K562 (cell line): ENCODE results near the gene CARD9.

Experiments used
- CTBP1 ChIP-seq: fragments of 450-650 bp; IDR thresholded peaks from 2 replicates; pipeline ENCODE4 v1.6.1; 2016; ENCODE audit warnings: borderline replicate concordance
- PTBP1 ChIP-seq: fragments of 200-400 bp; formaldehyde crosslinking; IDR thresholded peaks from 2 replicates; pipeline ENCODE4 v1.6.1; 2017; ENCODE audit warnings: low read depth, low read length
- RFX5 ChIP-seq: IDR thresholded peaks from 2 replicates; pipeline ENCODE4 v1.6.1; 2011; ENCODE audit warnings: low read depth, mild to moderate bottlenecking, improper control_type of control experiment, low read length
- TAL1 ChIP-seq: fragments of 450-650 bp; IDR thresholded peaks from 2 replicates; pipeline ENCODE4 v1.6.1; 2016; ENCODE audit warnings: mild to moderate bottlenecking
- TRIM24 ChIP-seq, 2 experiments: fragments of 450-650 bp; IDR thresholded peaks; 2 replicates each; pipeline ENCODE4 v1.6.1; 2016
- ZNF217 ChIP-seq: sonication (generic); formaldehyde crosslinking; IDR thresholded peaks from 2 replicates; pipeline ENCODE4 v1.8.0; 2022; ENCODE audit warnings: mild to moderate bottlenecking, missing genetic modification reagents
- ZNF586 ChIP-seq: fragments of 450-650 bp; formaldehyde crosslinking; conservative IDR thresholded peaks from 2 replicates; pipeline ENCODE4 v1.4.0; 2020; ENCODE audit warnings: mild to moderate bottlenecking, moderate library complexity
- ZNF589 ChIP-seq: fragments of 200-800 bp; sonication (Bioruptor generic); IDR thresholded peaks from 2 replicates; pipeline ENCODE4 v1.6.1; 2016; ENCODE audit warnings: low read depth, missing genetic modification characterization, missing compliant biosample characterization
- ZZZ3 ChIP-seq: fragments of 450-650 bp; IDR thresholded peaks from 2 replicates; pipeline ENCODE4 v1.6.1; 2016; ENCODE audit warnings: antibody characterized with exemption, mild to moderate bottlenecking, moderate library complexity
- TF ChIP-seq, protein P1 (sequence below), 3 experiments: IDR thresholded peaks in 2 of 3; conservative IDR thresholded peaks in 1 of 3; 2 replicates each; pipeline ENCODE4 v1.5.1; 2011 to 2012; ENCODE audit warnings: low read length in 3 of 3, mild to moderate bottlenecking in 3 of 3, control low read depth in 2 of 3, improper control_type of control experiment in 1 of 3, inconsistent platforms in 1 of 3, low read depth in 1 of 3, mixed read lengths in 1 of 3, moderate library complexity in 1 of 3; ENCODE audit not compliant: insufficient read depth in 2 of 3
- TF ChIP-seq, protein P2 (sequence below): sonication (generic); formaldehyde crosslinking; IDR thresholded peaks from 2 replicates; pipeline ENCODE4 v1.8.0; 2022; ENCODE audit warnings: mild to moderate bottlenecking, low read depth, missing genetic modification reagents
- TF ChIP-seq, protein P3 (sequence below): fragments of 450-650 bp; IDR thresholded peaks from 2 replicates; pipeline ENCODE4 v1.6.1; 2018; ENCODE audit not compliant: partially characterized antibody

DNA sequence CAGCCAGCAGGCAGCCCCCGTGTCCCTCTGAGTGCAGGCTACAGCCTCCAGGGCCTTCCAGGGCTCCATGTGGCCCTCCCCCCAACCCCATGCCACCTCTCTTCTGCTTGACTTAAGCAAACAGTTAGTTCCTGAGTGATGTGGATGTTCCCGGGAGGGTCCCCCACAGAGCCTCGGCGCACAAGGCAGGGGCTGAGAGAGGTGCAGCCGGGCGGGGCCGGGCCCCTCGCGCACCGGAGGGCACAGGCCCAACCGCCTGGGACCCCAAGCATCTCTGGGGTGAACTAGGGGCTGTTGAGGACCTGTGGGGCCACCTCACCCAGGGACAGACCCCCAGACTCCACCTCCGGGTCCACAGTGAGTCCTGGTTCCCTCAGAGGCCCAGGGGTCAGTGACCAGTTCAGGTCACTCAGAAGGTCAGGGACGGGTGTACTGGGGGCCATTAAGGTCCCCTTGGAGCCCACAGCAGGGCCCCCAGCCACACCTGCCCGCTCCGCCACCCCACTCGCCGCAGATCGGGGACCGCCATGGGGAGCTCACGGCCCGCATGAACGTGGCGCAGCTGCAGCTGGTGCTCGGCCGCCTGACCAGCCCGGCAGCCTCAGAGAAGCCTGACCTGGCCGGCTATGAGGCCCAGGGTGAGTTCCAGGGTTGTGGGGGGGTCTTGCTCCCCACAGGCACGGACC is 33.0 kb downstream of the CARD9 start:
- TF ChIP-seq ZNF589 (CRISPR knock-in tag), result no peak
- TF ChIP-seq, protein P1, sequence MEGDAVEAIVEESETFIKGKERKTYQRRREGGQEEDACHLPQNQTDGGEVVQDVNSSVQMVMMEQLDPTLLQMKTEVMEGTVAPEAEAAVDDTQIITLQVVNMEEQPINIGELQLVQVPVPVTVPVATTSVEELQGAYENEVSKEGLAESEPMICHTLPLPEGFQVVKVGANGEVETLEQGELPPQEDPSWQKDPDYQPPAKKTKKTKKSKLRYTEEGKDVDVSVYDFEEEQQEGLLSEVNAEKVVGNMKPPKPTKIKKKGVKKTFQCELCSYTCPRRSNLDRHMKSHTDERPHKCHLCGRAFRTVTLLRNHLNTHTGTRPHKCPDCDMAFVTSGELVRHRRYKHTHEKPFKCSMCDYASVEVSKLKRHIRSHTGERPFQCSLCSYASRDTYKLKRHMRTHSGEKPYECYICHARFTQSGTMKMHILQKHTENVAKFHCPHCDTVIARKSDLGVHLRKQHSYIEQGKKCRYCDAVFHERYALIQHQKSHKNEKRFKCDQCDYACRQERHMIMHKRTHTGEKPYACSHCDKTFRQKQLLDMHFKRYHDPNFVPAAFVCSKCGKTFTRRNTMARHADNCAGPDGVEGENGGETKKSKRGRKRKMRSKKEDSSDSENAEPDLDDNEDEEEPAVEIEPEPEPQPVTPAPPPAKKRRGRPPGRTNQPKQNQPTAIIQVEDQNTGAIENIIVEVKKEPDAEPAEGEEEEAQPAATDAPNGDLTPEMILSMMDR (IDR thresholded peaks at IDR 0.05 in 2 of 3, conservative IDR thresholded peaks at IDR 0.05 in 1 of 3; ENCODE audit: insufficient read depth in 2 of 3, low read depth in 1 of 3, low read length in 3 of 3), result no peak
- TF ChIP-seq, protein P2, sequence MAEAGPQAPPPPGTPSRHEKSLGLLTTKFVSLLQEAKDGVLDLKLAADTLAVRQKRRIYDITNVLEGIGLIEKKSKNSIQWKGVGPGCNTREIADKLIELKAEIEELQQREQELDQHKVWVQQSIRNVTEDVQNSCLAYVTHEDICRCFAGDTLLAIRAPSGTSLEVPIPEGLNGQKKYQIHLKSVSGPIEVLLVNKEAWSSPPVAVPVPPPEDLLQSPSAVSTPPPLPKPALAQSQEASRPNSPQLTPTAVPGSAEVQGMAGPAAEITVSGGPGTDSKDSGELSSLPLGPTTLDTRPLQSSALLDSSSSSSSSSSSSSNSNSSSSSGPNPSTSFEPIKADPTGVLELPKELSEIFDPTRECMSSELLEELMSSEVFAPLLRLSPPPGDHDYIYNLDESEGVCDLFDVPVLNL (CRISPR knock-in tag), result no peak
- TF ChIP-seq TAL1, result no peak
- no peak for TF ChIP-seq CTBP1
- TF ChIP-seq TRIM24 (IDR thresholded peaks at IDR 0.05), result no peak
- no peak for TF ChIP-seq ZZZ3
- TF ChIP-seq, protein P3, sequence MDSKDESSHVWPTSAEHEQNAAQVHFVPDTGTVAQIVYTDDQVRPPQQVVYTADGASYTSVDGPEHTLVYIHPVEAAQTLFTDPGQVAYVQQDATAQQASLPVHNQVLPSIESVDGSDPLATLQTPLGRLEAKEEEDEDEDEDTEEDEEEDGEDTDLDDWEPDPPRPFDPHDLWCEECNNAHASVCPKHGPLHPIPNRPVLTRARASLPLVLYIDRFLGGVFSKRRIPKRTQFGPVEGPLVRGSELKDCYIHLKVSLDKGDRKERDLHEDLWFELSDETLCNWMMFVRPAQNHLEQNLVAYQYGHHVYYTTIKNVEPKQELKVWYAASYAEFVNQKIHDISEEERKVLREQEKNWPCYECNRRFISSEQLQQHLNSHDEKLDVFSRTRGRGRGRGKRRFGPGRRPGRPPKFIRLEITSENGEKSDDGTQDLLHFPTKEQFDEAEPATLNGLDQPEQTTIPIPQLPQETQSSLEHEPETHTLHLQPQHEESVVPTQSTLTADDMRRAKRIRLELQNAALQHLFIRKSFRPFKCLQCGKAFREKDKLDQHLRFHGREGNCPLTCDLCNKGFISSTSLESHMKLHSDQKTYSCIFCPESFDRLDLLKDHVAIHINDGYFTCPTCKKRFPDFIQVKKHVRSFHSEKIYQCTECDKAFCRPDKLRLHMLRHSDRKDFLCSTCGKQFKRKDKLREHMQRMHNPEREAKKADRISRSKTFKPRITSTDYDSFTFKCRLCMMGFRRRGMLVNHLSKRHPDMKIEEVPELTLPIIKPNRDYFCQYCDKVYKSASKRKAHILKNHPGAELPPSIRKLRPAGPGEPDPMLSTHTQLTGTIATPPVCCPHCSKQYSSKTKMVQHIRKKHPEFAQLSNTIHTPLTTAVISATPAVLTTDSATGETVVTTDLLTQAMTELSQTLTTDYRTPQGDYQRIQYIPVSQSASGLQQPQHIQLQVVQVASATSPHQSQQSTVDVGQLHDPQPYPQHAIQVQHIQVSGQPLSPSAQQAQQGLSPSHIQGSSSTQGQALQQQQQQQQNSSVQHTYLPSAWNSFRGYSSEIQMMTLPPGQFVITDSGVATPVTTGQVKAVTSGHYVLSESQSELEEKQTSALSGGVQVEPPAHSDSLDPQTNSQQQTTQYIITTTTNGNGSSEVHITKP, result no peak
- TF ChIP-seq ZNF586 (CRISPR knock-in tag), result no peak
- TF ChIP-seq PTBP1, result no peak
- no peak for TF ChIP-seq ZNF217 (CRISPR knock-in tag)
- TF ChIP-seq RFX5, result no peak
